GM15510 (cell line): ENCODE measurements around the gene INHBB.

ENCODE experiments used
- POLR2A ChIP-seq: IDR thresholded peaks from 3 replicates; pipeline ENCODE4 v1.6.1; 2011; ENCODE audit warnings: borderline replicate concordance; ENCODE audit not compliant: insufficient read length; ENCODE audit errors: extremely low read depth

Gene INHBB

GRCh38 chr2:120398996-120399888 lies 53.3 kb downstream of the INHBB start:
- no peak for TF ChIP-seq POLR2A

- TF ChIP-seq POLR2A, result no peak
These were observed 53.9 kb downstream of the INHBB start for GRCh38 chr2:120399889-120400240.

- no peak for TF ChIP-seq POLR2A
These were observed 54.6 kb downstream of the INHBB start for GRCh38 chr2:120400551-120400950.
